ENCODE measurements around the gene RMDN3.
A peak's percentile ranks its signal among the peaks of the same experiment; 100 is the strongest.

RMDN3 gene

DNA sequence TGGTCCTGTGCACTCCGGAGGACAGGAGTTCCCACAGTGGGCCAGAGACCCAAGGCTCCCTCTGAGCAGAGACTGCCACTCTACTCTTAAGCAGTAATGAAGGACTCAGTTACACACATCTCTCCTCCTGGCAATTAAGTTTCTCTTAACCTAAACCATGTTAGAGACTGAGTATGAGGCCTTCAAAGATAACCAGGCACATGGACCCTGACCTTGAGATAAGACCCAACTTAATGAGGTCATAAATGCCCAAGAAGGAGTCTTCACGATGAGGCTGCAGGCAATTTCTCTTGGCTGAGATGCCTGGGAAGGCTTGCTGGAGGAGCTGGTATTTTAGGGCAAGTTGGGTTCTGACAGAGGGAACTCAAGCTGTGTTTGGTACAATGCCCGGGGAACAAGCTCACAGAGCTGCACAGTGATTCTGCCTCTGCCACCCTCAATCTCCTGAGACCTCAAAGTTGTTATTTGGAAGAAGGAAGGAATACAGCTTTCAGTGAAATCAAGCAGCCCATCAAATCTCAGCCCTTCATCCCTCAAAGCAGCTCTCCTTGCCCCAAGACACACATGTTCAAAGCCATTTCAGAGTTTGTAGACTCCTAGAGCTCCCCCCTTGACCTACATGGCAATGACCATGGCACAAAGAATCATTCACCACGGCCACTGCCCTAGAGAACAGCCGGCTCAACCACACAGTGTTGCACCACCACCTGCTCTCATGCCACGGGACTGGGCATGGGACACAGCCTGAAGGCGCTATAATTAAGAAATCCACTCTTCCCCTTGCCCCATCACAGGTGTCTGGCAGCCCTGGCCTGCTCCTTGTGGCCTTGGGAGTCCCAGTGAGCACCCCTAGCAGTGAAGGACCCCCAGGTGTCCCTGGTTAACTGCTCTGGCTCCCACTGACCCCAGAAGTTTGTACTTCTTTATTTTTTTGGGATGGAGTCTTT lies 7.1 kb downstream of the RMDN3 start:
- no peak for DNase-seq

- no peak for DNase-seq
Measured at GRCh38 chr15:40746916-40747418, 8.1 kb downstream of the RMDN3 start.

GRCh38 chr15:40744815-40745152 lies 10.3 kb downstream of the RMDN3 start:
- no peak for DNase-seq

DNA sequence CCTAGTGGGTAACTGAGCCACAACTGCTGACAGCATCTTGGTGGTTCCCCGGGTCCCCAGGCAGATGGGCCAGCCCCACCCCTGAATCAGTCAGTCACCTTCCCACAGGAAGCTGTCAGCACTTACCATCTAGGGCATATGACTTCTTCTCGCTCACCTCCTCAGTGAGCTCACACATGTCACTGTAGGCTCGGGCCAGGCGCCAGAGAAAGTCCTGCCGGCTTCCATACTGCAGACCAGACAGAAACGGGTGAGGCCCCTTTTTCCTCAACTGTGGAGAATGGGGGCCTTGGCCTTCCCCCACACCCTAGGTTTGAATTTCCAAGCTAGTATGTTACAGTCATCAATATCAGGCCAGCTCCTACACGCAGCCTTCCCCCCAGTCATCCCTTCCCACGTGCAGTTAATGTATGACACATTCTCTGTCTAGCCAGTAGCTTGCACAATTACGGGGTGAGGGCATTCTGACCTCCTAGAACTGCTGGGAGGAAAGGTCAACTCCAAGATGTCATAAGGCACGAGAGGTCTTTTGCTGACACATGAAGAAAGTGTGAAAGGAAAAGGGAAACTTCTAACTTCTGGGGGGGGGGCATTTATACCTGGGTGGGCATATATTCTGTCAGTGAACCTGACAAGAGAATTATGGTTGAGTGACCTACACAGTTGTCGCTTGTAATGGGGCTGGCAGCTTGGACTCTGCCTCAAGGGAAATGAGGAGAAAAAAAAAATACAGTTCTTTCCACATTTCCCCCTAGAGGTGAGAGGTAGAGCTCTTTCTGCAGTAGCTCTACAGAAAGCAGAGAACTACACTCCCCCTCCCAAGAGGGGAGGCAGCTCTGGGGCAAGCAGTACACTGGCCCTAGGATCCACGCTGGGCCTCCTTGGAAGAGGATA lies 10.9 kb downstream of the RMDN3 start:
- DNase-seq = no peak

- DNase-seq = no peak
Measured at GRCh38 chr15:40743485-40743901, 11.6 kb downstream of the RMDN3 start.

DNA sequence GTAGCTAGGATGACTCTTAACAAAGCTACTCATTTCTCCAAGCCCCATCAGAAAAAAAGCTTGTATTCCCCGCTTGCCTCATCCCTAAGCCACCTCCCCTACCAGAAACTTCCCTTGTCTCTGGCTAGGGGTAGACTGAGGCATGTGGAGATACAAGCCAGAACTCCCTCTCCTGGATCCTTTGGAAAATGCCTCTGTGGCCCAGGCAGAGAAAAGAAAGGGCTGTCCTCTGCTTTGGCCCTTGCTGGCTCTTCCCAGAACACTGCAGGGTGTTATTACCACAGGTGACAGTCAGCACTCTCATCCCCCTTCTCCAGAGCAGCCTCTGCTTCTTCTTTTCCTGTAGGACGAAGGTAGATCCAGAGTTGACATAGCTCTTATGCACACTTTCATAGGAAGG lies 15.2 kb downstream of the RMDN3 start:
- DNase-seq = no peak

DNA sequence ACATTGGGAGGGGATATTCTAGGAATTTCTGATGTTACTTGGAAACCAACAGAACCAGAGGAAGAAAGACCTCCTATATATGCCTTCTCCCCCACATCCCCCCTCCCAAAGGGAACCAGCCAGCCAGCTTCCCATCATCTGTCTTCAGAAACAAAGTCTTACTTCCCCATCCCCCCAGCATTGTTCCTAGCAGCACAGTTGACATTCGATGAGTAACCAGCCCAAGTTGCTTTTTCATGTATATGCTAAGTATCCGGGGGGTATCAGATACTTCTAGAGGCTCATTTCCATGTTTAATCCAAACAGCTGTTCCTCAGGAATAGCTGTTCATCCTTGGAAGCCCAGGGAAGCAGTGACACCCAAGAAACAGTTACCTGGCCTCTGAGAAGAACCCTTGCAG lies 16.0 kb downstream of the RMDN3 start:
- DNase-seq = no peak

DNA sequence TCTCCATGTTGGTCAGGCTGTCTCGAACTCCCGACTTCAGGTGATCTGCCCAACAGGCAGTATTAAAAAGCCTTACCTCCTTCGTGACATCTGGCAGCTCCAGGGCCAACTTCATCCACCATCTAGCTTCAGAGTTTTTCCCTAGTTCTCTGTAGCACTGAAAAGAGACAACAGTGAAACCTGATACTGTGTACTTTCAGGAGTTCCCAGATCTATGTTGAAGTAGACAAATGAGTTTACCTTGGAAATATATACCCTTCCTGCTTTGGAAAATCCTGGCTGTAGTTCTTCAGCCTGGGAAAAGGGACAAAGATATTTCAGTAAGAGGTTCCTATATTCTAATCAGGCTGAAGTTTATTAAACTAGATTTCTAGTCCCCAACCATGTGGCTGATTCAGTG lies 18.0 kb downstream of the RMDN3 start:
- no peak for DNase-seq

- DNase-seq = no peak
Measured at GRCh38 chr15:40736575-40736974, 18.5 kb downstream of the RMDN3 start.

DNA sequence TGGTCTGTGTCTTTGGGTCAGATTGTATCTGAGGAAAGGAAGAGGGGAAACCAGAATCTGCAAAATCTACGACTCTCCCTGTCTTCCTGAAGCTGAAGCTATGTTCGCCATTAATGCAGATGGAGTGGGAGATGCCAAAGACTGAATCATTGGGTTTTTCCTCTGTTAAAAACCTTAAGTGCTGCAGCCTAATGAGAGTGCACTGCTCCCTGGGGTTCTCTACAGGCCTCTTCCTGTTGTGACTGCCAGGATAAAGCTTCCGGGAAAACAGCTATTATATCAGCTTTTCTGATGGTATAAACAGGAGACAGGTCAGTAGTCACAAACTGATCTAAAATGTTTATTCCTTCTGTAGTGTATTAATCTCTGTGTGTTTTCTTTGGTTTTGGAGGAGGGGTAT lies 24.0 kb downstream of the RMDN3 start:
- DNase-seq = no peak

DNA sequence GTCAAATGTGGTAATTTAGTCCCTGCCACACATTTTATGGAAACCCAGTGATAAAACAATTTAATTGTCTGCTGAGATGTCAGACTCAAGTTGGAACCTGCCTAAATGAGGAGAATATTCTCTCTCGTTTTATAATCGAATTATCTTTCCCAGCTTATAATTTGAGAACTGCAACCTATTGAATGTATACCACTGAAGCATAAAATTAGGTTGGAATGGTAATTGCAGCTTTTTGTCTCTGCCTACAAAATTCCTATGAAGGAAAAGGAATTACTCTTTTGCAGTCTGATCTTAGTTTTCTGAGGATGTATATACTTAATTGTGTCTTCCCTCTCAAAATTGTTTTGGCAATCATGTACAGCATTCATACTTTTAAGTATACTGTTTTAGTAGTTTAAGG lies 31.1 kb downstream of the RMDN3 start:
- no peak for DNase-seq

DNA sequence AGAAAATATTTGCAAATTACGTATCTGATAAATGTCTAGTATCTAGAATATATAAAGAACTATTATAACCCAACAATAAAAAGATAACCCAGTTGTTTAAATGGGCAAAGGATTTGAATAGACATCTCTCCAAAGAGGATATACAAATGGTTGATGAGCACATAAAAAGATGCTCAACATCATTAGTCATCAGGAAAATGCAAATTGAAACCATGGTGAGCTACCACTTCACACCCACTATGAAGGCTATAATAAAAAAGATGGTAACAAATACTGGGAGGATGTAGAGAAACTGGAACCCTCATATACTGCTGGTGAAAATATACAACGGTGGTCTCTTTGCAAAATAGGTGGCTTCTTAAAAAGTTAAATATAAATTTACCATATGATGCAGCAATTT lies 32.1 kb downstream of the RMDN3 start:
- DNase-seq = no peak

DNA sequence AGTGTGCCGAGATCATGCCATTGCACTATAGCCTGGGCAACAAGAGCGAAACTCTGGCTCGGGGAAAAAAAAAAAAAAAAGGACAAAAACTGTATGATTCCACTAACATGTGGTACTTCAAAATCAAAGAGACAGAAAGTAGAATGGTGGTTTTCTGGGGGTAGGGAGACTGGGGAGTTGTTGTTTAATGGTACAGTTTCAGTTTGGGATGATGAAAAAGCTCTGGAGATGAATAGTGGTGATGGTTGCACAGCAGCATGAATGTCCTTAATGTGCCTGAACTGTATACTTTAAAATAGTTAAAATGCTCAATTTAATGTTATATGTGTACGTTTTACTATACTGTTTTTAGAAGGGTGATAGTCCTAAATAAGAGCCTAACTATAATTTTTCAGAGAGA lies 32.7 kb downstream of the RMDN3 start:
- DNase-seq = no peak

DNA sequence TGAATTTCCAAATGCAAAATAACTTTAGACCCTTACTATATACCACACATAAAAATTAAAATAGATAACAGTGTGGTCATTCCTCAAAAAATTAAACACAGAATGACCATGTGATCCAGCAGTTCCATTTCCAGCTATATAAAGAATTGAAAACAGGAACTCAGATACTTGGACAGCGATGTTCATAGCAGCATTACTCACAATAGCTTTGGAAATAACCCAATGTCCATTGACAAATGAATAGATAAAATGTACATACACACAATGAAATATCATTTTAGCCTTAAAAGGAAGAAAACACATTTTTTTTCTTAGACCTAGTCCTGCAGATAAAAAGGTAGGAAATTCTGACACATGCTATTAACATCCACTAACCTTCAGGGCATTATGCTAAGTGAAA lies 33.4 kb downstream of the RMDN3 start:
- no peak for DNase-seq

GRCh38 chr15:40716165-40716564 lies 38.9 kb downstream of the RMDN3 start:
- DNase-seq = no peak

GRCh38 chr15:40714144-40714543 lies 40.9 kb downstream of the RMDN3 start:
- DNase-seq = no peak

GRCh38 chr15:40706121-40706520 lies 48.9 kb downstream of the RMDN3 start:
- DNase-seq = no peak

DNA sequence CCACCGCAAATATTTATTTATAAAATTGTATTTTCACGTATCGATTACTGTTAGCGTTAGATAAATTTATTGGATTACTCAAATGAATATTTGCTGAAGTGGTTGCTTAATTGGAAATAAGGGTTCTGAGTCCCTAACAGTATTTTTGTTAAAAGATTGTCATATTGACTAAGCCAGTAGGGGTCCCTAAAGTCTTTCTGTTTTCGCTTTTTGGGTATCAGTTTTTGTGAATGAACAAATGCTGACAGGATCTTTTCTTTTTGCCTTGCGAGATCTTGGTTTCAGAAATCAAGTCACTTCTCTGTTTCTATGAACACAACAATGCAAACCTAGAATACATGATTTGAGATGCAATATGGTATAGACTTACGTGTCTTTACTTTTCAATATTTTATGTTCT lies 53.0 kb downstream of the RMDN3 start:
- DNase-seq = no peak

DNA sequence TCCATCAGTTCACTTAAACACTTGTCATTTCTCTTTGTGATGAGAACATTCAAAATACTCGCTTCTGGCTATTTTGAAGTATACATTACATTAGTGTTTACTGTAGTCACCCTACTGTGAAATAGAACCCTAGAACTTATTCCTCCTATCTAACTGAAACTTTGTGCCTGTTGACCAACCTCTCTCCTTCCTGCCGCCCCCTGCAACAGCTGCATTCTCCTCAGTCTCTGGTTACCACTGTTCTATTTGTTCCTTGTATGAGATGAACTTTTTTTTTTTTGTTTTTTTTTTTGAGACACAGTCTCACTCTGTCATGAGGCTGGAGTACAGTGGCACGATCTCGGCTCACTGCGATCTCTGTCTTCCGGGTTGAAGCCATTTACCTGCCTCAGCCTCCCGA lies 57.1 kb downstream of the RMDN3 start:
- no peak for DNase-seq

DNA sequence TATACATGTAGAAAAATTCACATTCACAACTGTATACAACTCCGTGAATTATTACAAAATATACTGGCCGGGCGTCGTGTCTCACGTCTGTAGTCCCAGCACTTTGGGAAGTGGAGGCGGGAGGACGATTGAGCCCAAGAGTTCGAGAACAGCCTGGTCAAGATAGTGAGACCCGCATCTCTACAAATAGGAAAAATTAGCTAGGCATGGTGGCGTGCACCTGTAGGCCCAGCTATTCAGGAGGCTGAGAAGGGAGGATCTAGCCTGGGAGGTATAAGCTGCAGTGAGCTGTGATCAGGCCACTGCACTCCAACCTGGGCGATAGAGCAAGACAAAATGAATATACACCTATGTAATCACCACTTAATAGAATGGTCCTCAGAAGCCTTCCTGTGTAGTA lies 58.8 kb downstream of the RMDN3 start:
- DNase-seq = no peak

GRCh38 chr15:40695469-40695890 lies 59.6 kb downstream of the RMDN3 start:
- no peak for DNase-seq

- DNase-seq = peak; percentile 71 to 89 (median 84)
Measured at GRCh38 chr15:40694688-40695468, 60.2 kb downstream of the RMDN3 start, which contains the start of gene RAD51. TSS of gene RAD51 (plus strand) at chr15:40695174. CDS start at chr15:40698759, 3,585 bp downstream.

Measured in activated naive CD4-positive, alpha-beta T cell (primary cell).